ENCODE results near the gene GPATCH2L.

Gene GPATCH2L

GRCh38 chr14:76136476-76137110 is 15.1 kb upstream of the GPATCH2L start:
- no peak for DNase-seq (ENCODE audit: low read depth, low spot score)

- no peak for DNase-seq (ENCODE audit: low read depth, low spot score)
Measured at GRCh38 chr14:76138119-76138757, 13.5 kb upstream of the GPATCH2L start.

DNA sequence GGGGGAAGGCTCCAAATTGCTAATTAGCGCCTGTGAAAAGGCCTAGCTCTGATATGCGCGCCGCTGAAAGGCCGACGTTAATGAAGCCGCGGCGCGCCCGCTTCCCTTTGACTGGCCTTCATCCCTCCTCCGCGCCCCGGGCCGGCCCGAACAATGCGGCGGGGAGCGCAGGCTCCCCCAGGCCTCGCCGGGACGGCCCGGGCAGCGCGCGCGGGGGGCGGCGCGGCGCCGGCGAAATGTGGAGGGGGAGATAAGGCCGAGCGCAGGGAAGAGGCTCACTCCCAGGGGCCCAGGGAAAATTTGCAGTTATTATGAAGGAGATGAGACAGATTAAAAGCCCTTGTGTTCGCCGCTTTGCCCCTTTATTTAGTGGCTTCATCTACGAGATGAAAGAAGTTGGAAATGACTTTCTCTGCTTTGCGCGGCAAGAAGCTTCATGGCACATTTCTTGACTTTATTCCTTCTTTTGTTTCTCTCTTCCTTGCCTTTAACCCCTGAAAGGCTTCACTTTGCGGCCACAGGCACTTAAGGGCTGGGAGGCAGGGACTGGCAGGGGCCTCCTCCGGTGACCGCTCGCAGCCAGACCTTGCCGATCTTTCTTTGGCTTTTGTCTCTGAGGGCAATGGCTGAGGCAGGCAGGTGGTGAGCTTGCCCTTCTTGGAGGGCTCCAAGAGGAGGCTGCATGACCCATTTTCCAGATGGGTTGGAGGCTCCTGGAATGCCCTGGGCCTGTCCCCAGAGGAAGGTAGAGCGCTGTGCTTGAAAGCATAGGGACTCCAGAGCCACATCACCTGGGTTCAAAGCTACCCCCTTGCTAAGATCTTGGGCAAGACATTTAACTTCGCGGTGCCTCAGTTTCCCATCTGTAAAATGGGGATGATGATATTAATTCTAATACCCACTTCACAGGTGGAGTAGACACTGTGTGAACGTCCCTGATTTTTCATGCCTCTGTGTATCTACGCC is 12.7 kb upstream of the GPATCH2L start:
- DNase-seq (ENCODE audit: low read depth, low spot score): peak; percentile 78

- no peak for DNase-seq (ENCODE audit: low read depth, low spot score)
Measured at GRCh38 chr14:76143642-76144041, 8.1 kb upstream of the GPATCH2L start.

DNA sequence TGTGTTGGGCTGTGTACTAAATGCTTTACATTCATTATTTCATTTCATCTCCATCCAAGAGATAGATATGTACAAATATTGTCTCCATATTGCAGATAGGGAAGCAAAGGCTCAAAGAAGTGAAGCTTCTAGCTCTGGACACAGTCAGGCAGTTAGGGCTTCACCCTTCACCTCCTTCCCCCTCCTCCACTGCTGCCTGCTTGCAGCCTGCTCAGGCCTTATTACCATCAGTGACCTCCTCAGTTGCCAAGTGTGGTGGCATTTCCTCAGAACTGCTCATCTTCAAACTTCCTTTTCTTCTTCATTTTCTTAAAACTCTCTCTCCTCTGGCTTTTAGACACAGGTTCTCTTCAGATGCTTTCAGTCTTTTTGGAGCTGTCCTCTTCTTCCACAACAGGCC is 4.7 kb upstream of the GPATCH2L start:
- DNase-seq (ENCODE audit: low read depth, low spot score): no peak

DNA sequence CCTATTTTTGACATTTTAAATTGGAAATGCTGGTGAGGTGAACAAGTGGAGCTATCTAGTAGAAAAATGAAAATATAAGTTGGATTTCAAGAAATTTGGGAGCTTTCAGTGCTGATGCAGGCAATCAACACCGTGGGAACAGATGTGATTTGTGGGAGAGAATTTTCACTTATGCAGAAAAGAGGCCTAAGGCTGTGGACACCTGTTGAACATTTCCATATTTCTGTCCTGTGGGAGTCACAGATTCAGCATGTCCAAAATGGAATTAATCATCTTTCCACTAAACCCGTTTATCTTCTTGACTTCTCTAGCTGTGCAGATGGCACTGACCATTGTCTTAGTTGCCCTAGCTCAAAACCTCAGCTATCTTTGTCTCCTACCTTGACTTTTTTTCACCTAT is 2.5 kb upstream of the GPATCH2L start:
- DNase-seq (ENCODE audit: low read depth, low spot score): no peak

GRCh38 chr14:76152333-76152681 is 585 bp downstream of the GPATCH2L start:
- DNase-seq (ENCODE audit: low read depth, low spot score): peak; percentile 77

- no peak for DNase-seq (ENCODE audit: low read depth, low spot score)
Measured at GRCh38 chr14:76153919-76154318, 2.2 kb downstream of the GPATCH2L start.

DNA sequence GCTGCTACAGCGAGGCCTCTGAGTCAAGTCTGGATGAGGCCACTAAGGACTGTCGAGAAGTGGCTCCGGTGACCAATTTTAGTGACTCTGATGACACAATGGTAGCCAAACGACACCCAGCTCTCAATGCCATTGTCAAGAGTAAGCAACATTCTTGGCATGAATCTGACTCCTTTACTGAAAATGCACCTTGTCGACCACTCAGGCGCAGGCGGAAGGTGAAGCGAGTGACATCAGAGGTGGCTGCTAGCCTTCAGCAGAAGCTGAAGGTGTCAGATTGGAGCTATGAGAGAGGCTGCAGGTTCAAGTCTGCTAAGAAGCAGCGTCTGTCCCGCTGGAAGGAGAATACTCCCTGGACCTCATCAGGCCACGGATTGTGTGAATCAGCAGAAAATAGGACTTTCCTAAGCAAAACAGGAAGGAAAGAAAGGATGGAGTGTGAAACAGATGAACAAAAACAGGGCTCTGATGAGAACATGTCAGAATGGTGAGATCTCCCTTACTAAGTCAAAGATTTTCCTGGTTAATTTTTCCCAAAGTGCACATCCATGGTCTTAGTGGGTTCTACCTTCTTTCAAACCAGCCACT is 2.9 kb downstream of the GPATCH2L start:
- DNase-seq (ENCODE audit: low read depth, low spot score): peak; percentile 26

- no peak for DNase-seq (ENCODE audit: low read depth, low spot score)
Measured at GRCh38 chr14:76163668-76164363, 12.1 kb downstream of the GPATCH2L start.

GRCh38 chr14:76168531-76168930 is 16.8 kb downstream of the GPATCH2L start:
- no peak for DNase-seq (ENCODE audit: low read depth, low spot score)

- DNase-seq (ENCODE audit: low read depth, low spot score): no peak
Measured at GRCh38 chr14:76169776-76170175, 18.1 kb downstream of the GPATCH2L start.

DNA sequence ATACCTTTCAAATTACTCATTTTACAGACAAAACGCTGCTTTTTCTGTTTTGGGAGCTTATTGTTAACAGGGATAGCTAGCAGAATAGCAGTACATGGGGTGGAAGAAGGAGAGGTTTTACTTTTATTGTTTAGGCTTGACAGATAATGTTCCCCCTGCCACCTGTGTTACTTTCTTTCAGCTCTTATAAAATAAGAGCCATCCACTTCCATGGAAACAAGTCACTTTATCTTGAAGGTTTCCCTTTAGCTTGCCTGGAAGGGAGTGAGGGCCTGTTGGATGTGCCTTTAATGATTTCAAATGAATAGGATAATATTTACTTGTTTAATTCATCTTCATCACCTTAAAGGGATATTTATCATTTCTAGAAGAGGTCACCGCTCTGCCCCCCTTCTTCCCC is 23.3 kb downstream of the GPATCH2L start:
- DNase-seq (ENCODE audit: low read depth, low spot score): no peak

DNA sequence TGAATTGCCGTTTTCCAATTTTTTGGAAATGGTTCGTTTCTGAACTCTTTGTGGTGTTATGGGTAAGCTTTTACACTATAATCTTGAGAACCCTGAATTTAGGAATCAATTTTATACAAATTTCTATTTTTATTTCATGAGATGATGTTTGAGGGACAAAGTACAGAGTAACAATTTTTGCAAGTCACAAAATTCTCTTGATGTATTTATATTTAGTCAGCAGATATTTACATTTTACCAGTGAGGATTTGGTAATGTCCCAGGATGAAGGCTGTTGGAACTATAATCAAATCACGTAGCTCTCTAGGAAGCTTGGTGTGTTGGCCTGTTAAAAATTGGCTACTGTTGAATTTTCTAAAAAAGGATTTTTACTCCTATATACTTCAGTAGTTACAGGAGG is 24.2 kb downstream of the GPATCH2L start:
- no peak for DNase-seq (ENCODE audit: low read depth, low spot score)

DNA sequence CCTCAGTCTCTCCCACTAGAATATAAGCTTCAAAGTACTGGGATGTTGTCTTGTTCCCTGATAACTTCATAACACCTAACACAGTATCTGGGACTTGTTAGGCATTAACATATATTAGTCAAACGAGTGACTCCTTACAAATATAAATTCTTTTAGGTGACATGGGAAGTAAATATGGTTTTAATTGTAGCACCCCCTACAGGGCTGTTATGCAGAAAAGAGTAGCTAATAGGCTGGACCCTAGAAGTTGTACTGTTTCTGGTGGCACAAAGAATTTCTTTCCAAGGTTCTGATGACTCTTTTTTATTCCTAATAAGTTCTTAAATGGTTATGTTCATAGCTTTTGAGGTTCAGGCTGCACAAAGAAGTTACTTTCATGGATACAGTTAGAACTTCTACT is 29.8 kb downstream of the GPATCH2L start:
- DNase-seq (ENCODE audit: low read depth, low spot score): no peak

DNA sequence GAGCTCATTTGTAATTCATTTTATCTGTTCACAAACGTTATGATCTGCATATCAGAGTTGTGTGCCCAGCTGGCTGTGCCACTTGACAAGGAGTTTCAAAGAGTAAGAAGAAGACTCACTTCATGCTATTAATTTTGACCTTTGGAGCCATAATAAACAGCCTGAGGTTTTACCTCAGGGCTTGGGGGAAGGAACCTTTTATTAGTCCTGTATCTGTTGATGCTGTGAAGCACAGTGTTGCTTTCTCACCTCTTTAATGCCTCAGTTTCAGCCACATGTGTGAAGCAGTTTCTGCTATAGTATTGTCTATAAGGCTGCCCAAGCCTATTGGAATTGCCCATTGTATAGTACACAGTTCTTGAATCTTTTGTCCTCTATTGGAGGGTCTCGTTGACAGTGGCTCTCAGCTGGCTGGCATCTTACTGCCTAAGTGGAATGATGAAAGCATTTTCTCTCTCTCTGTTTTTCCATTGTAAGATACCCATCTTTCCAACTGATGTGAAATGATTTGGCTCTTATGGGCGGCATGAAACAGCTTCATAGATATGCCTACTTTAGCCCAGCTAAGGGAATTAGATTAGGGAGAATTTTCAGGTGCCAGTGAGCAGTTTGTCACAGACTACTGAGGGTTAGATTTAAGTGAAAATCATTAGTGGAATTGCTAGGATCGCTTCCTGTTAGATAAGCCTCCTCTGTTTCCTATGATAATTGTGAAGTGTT is 34.7 kb downstream of the GPATCH2L start:
- DNase-seq (ENCODE audit: low read depth, low spot score): no peak

DNA sequence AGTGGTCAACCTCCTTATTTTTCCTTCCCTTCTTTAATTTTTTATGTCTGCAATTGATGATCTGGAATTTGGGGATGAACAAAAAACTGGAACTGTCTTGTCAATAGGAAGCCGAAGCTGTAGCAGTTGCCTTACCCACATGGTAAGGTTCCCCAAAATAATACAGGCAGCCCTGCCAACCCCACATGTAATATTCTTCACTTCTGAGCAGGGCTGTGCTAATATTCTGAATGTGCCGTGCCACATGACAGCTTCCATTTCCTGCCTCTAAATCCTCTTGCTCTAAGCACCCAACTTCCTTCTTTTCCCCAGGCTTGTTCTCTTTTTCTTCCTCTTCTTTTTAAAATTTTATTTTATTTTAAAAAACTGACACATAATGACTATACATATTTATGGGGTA is 39.6 kb downstream of the GPATCH2L start:
- no peak for DNase-seq (ENCODE audit: low read depth, low spot score)

- no peak for DNase-seq (ENCODE audit: low read depth, low spot score)
Measured at GRCh38 chr14:76193696-76194095, 42.0 kb downstream of the GPATCH2L start.

DNA sequence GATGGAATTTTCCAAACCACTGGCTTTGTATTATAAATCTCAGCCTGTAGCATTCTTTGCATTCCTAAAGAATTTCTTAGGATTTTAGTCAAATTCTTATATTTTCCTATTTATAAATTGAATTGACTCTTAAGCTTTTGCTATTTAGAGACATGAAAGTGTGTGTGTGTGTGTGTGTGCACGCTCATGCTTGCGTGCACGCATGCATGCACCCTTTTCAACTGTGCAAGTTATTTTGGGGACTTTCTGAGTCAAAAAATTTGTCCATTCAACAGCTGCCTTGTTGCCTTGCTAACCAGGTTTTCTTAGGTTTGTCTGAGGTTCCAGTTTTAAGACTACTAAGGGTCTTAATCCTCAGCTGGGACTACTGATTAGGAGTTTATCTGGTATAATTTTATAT is 42.6 kb downstream of the GPATCH2L start:
- DNase-seq (ENCODE audit: low read depth, low spot score): no peak

DNA sequence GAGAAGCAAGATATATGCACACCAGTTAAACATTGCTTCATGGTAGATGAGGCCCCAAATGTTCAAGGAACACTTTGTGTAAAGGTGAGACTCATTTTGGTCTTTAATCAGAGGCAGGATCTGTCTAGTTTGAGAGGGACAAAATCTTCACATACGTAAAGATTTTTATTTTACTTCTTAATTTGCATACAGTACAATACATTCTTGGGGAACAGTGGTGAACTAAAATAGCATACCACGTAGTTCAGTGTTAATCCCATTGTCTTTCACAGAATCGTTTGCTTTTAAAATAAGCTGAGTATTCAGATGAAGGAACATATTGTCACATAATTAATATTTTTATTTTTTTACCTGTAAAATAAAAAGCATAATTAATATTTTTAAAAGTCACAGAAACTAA is 43.3 kb downstream of the GPATCH2L start:
- DNase-seq (ENCODE audit: low read depth, low spot score): no peak
